Omental fat pad (tissue), 4 donors: ENCODE data around the gene DENND1A. TPM values are rescaled to one million over a fixed set of nuclear protein-coding genes. Genes with fewer than 3 reads are reported as not detected.
"Not testable (repeated sequence)": the region's sequence is repeated elsewhere in the genome, so short reads cannot be mapped to it uniquely, and the experiment has no call there.

Source experiments
- ATAC-seq: fragments of 150-250 bp; one replicate; pipeline ENCODE4 v1.9.1; 2016; ENCODE audit warnings: mild to moderate bottlenecking, moderate library complexity; ENCODE audit not compliant: low FRiP score
- DNase-seq: peaks from one replicate; pipeline ENCODE4 v3.0.0-alpha.2; 2019; ENCODE audit warnings: low spot score
- total RNA-seq, 4 donors: library from RNA; depleted of rRNA; stranded (reverse); fragments of >200 nt; gene quantifications; one replicate each; pipeline ENCODE4 v1.1.0, GENCODE V29; 2016
- TF ChIP-seq, protein P1 (sequence below), 3 donors: fragments of 450-650 bp; IDR thresholded peaks; one replicate each; pipeline ENCODE4 v1.5.1; 2016 to 2017; ENCODE audit warnings: antibody characterized with exemption in 3 of 3, mild to moderate bottlenecking in 3 of 3, moderate library complexity in 2 of 3

DENND1A gene
- total RNA-seq, 4 donors from 2014 or later, result 15.2 to 22.8 (median 20.7) TPM

DNA sequence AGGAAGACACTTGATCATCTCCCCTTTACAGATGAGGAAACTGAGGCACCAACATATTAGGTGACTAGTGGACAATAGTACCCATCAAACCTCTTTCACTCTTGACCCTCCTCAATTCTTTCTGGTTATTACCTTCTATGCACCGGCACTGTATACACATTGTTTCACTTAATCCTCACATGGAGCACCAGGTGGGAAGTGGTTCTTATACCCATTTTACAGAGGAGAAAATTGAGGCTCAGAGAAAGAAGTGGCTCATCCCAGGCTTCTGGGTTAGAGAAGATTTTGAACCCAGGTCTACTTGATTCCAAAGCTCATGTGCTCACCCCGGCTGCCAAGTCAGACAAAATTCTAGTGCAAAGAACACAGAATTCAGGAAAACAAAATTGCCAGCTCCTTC, 17.4 kb upstream of the DENND1A start:
- DNase-seq (no peak), ATAC-seq (no peak)
- TF ChIP-seq, protein P1, sequence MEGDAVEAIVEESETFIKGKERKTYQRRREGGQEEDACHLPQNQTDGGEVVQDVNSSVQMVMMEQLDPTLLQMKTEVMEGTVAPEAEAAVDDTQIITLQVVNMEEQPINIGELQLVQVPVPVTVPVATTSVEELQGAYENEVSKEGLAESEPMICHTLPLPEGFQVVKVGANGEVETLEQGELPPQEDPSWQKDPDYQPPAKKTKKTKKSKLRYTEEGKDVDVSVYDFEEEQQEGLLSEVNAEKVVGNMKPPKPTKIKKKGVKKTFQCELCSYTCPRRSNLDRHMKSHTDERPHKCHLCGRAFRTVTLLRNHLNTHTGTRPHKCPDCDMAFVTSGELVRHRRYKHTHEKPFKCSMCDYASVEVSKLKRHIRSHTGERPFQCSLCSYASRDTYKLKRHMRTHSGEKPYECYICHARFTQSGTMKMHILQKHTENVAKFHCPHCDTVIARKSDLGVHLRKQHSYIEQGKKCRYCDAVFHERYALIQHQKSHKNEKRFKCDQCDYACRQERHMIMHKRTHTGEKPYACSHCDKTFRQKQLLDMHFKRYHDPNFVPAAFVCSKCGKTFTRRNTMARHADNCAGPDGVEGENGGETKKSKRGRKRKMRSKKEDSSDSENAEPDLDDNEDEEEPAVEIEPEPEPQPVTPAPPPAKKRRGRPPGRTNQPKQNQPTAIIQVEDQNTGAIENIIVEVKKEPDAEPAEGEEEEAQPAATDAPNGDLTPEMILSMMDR (IDR thresholded peaks at IDR 0.05), result no peak

DNA sequence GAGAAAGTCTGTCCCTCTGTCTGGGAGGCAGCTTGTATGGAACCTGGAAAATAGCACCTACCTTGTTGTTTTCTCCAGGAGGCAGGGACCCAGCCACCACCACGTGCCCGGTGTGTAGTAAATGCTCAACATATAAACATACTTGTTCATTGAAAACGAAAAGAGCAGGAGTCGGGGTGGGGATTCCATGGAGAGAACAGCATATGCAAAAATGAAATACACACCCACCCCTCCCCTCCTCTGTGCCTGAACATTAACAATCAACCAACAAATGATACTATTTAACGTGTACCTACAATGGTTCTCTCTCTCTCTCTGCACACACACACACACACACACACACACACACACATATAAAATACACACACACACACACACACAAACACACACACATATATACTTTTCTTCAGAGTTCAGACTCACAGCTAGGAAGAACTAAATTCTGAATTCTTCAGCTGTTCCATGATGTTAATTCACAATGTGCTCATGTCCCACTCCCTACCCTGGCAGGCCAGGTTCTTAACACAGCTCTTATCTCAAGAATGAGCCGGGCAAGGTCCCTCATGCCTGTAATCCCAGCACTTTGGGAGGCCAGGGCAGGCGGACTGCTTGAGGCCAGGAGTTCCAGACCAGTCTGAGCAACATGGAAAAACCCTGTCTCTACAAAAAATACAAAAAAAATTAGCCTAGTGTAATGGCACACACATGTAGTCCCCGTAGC, 16.3 kb upstream of the DENND1A start:
- ATAC-seq (no peak), DNase-seq (no peak)
- TF ChIP-seq, protein P1 (IDR thresholded peaks at IDR 0.05), result no peak

DNA sequence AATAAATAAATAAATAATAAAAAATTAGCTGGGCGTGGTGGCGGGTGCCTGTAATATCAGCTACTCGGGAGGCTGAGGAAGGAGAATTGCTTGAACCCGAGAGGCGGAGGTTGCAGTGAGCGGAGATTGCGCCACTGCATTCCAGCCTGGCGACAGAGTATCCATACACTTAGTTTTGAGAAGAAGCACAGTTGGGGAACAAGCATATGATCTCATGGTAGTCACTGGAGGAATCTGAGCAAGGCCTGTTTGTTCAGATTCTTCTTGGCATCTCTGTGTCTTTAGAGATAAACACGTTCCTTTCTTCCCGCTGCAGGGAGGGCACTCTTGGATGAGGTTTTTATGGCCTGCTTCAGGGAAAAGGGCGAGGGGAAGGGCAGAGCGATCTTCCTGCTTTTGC, 15.6 kb upstream of the DENND1A start:
- ATAC-seq, result no peak
- no peak for DNase-seq
- TF ChIP-seq, protein P1 (IDR thresholded peaks at IDR 0.05), result no peak

DNA sequence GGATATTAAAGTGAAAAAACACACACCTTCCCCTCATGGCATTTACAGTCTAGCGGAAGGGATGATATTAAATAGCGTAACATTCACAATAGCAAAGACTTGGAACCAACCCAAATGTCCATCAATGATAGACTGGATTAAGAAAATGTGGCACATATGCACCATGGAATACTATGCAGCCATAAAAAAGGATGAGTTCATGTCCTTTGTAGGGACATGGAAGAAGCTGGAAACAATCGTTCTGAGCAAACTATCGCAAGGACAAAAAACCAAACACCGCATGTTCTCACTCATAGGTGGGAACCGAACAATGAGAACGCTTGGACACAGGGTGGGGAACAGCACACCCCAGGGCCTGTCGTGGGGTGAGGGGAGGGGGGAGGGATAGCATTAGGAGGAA, 14.5 kb upstream of the DENND1A start:
- not testable (repeated sequence) for ATAC-seq, DNase-seq

DNA sequence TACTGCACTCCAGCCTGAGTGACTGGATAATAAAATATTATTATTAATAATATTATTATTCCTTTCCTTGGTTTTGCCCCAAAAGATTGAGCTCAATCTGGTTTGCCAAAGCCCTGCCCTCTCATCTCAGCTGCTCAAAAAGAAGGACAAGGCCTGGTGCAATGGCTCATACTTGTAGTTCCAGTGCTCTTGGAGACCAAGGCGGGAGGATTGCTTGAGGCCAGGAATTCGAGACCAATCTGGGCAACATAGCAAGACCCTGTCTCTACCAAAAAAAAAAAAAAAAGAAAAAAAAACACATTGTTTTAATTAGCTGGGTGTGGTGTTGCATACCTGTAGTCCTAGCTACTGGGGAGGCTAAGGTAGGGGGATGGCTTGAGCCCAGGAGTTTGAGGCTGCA, 13.7 kb upstream of the DENND1A start:
- ATAC-seq (no peak), DNase-seq (no peak)
- TF ChIP-seq, protein P1 (IDR thresholded peaks at IDR 0.05), result no peak

DNA sequence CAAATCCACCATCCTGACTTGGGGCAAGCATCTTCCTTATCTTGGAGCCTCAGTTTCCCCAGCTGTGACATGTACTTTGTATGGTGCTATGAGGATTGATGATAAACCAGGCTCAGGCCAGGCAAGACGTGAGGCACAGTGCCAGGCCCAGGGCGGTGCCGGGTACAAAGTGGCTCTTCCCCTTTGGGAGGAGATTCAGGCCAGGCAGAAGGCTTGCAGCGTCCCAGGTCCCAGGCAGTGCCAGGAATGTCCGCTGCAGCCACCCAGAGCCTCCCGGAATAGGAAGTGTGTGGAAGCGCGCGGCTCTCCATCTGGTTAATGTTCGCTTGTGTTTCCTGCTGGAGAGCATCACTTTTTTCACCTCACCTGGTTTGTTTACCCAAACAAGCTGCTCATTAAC, 12.6 kb upstream of the DENND1A start:
- DNase-seq (no peak), ATAC-seq (no peak)
- TF ChIP-seq, protein P1 (IDR thresholded peaks at IDR 0.05), result no peak

DNA sequence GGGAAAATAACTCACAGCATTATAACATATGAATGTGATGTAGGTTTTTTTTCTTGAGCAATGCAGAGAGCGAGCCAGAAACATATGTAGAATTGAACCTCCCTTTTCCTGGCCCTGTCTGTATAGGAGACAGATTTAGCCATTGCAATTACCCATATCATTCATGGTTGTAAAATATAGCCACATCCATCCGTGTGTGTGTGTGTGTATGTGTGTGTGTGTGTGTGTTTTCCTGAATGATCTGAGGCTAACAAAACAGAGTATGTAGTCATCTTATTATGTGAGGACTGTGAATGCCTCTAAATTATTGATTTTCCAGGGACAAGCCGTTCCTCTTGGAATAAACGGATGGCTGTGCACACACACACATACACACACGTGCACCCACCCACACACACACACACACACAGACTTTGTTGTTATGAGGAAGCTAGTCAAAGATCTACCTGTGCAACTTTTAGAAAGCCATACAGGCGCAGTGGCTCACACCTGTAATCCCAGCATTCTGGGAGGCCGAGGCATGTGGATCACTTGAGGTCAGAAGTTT, 11.7 kb upstream of the DENND1A start:
- TF ChIP-seq, protein P1 (IDR thresholded peaks at IDR 0.05), result no peak
- DNase-seq (no peak), ATAC-seq (no peak)
